Activated CD8-positive, alpha-beta T cell treated with anti-CD3 and anti-CD28 coated beads for 36 hours (primary cell): Measurements from ENCODE around the gene LAMB1. TPM values are rescaled to one million over a fixed set of nuclear protein-coding genes. Genes with fewer than 3 reads are reported as not detected.

Source experiments
- ATAC-seq: fragments of 200-7000 bp; cut with Tn5 transposase; one replicate; pipeline ENCODE4 v1.10.0; 2021; ENCODE audit warnings: mild to moderate bottlenecking, moderate library complexity
- CTCF ChIA-PET: fragments of 350-600 bp; sonication (Branson Sonifier 250); formaldehyde crosslinking; loops from one replicate; lab custom pipeline; 2021; ENCODE audit warnings: antibody characterized with exemption; lab: Charles Lee
- POLR2A ChIA-PET: fragments of 350-600 bp; sonication (Branson Sonifier 250); formaldehyde crosslinking; loops from one replicate; lab custom pipeline; 2021; ENCODE audit warnings: antibody characterized with exemption; lab: Charles Lee
- DNase-seq: peaks from one replicate; pipeline ENCODE4 v3.0.0-alpha.2; 2020
- H3K27ac Mint-ChIP-seq: one replicate; pipeline ENCODE4 v1.8.0; 2021; ENCODE audit warnings: mild to moderate bottlenecking, mixed read lengths
- H3K27me3 Mint-ChIP-seq: one replicate; pipeline ENCODE4 v1.8.0; 2021; ENCODE audit warnings: mixed read lengths
- H3K36me3 Mint-ChIP-seq: one replicate; pipeline ENCODE4 v1.8.0; 2021; ENCODE audit warnings: low read depth, mixed read lengths
- H3K4me1 Mint-ChIP-seq: one replicate; pipeline ENCODE4 v1.8.0; 2021; ENCODE audit warnings: low read depth, mixed read lengths
- H3K4me3 Mint-ChIP-seq: one replicate; pipeline ENCODE4 v1.8.0; 2021; ENCODE audit warnings: mild to moderate bottlenecking, moderate library complexity, mixed read lengths
- H3K9me3 Mint-ChIP-seq: one replicate; pipeline ENCODE4 v1.8.0; 2021; ENCODE audit warnings: mixed read lengths
- intact Hi-C: fragments of 100-400 bp; cut with micrococcal nuclease; formaldehyde crosslinking; loops from one replicate; pipeline ENCODE4 v1.10.0; 2022
- total RNA-seq, 2 experiments: library from RNA; stranded (reverse); gene quantifications; one replicate each; pipeline ENCODE4 v1.2.3, GENCODE V29; 2021
- TF ChIP-seq, protein P1 (sequence below): fragments of 200-600 bp; IDR thresholded peaks from one replicate; pipeline ENCODE4 v1.8.0; 2022; ENCODE audit warnings: antibody characterized with exemption, mild to moderate bottlenecking

The LAMB1 gene
- total RNA-seq, 2 experiments from 2014 or later = 0.20 to 0.36 TPM

DNA sequence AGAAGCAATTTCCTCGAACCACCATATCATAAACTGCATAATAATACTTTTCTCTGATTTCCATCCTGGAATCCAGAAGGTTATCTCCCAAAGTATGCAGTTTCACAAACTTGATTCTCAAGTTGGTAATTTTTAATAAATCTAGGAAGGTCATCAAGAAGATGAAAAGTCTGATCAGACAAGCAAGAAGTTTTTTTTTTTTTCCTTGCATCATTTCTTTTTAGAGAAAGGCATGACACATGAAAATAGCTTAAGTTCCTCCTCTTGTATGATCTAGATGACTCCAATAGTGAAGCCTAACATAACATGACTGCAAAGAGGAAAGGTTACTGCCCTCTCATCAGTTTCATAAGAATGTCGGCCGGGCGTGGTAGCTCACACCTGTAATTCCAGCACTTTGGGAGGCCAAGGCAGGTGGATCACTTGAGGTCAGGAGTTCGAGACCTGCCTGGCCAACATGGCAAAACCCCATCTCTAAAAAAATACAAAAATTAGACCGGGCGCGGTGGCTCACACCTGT, 22.2 kb downstream of the LAMB1 start:
- no peaks in the 10 kb centered on the region for H3K4me1 Mint-ChIP-seq
- H3K36me3 Mint-ChIP-seq = no peaks in the 10 kb centered on the region
- H3K9me3 Mint-ChIP-seq = no peaks in the 10 kb centered on the region
- H3K27ac Mint-ChIP-seq = no peak overlapping the region
- ATAC-seq = no peak
- intact Hi-C loops = no loop called here
- ChIA-PET POLR2A (no interaction called here), CTCF (no interaction called here)
- no peak for DNase-seq
- no peak overlapping the region for H3K4me3 Mint-ChIP-seq
- no peaks in the 10 kb centered on the region for H3K27me3 Mint-ChIP-seq
- TF ChIP-seq, protein P1, sequence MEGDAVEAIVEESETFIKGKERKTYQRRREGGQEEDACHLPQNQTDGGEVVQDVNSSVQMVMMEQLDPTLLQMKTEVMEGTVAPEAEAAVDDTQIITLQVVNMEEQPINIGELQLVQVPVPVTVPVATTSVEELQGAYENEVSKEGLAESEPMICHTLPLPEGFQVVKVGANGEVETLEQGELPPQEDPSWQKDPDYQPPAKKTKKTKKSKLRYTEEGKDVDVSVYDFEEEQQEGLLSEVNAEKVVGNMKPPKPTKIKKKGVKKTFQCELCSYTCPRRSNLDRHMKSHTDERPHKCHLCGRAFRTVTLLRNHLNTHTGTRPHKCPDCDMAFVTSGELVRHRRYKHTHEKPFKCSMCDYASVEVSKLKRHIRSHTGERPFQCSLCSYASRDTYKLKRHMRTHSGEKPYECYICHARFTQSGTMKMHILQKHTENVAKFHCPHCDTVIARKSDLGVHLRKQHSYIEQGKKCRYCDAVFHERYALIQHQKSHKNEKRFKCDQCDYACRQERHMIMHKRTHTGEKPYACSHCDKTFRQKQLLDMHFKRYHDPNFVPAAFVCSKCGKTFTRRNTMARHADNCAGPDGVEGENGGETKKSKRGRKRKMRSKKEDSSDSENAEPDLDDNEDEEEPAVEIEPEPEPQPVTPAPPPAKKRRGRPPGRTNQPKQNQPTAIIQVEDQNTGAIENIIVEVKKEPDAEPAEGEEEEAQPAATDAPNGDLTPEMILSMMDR = no peak

DNA sequence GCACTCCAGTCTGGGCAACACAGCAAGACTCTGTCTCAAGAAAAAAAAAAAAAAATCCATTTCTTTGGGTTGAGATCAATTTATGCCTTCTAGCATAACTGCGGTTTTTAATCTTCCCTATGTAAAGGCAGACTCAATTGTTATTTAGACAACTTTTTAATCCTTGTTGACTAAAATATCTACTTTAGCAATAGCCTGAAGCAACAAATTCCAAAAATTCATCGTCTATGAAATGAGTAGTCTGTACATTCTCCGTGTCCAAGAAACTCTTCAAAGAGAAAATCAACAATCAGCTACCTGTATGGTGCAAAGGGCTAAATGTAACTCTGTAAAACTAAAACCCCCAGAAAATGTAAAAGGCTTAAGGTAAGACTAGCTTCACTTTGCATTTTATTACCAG, 22.8 kb downstream of the LAMB1 start:
- Mint-ChIP-seq H3K4me3 (no peak overlapping the region), H3K36me3 (no peaks in the 10 kb centered on the region), H3K4me1 (no peaks in the 10 kb centered on the region), H3K9me3 (no peaks in the 10 kb centered on the region), H3K27ac (no peak overlapping the region), H3K27me3 (no peaks in the 10 kb centered on the region)
- intact Hi-C loops = no loop called here
- no peak for ATAC-seq
- ChIA-PET POLR2A (no interaction called here), CTCF (interaction anchor here (1.1 kb wide), 1 partner anchor 14 kb away, joined by 3 read pairs; no protein-coding TSS in a partner anchor)
- no peak for DNase-seq
- TF ChIP-seq, protein P1 = no peak

DNA sequence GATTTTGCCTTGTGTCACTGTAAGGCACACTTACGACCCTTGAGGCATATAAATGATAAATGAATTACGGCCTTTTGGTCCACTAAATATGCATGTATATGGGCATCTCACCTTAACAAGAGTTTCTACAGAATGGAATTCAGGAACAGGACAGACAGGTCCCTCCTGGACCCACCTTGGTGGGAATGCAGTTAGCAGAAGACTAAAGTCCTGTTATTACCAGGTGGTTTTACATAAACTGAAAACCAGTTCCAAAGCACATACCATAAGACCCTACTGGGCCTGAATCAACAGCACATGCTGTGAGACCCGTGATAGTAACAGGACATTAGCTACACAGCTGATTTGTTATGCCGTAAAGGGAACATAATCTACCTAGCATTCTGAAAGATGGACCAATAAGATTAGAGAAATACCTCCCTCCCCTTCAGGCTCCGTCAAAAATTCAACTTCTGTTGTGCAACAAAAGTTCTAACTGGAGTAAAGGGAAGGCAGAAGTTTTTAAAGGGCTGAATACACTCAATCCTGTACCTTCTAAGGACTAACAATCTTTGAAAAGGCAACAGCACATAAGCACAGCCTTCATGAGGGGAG, 24.0 kb downstream of the LAMB1 start:
- Mint-ChIP-seq H3K9me3 (no peaks in the 10 kb centered on the region), H3K27ac (no peak overlapping the region), H3K36me3 (no peaks in the 10 kb centered on the region), H3K4me1 (no peaks in the 10 kb centered on the region), H3K4me3 (no peak overlapping the region), H3K27me3 (no peaks in the 10 kb centered on the region)
- TF ChIP-seq, protein P1 = no peak
- ATAC-seq = no peak
- CTCF ChIA-PET = no interaction called here
- POLR2A ChIA-PET = no interaction called here
- intact Hi-C loops = no loop called here
- DNase-seq = no peak

DNA sequence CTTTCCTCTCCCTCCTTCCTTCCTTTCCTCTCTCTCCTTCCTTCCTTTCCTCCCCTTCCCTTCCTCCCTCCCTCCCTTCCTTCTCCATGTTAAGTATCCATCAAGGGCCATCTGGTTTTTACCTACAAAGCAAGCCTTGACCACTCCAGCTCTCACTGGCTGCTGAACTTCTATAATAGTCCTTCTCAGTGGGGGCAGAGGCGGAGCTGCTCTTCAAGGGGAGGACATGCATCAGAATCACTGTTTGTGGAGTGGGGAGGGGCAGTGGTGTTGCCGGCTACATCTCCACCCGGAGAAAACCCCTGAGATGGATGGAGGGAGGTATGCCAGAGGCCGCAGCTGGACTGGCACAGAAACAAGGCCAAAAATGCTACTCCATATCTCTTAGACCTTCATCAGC, 25.9 kb downstream of the LAMB1 start:
- DNase-seq (no peak), ATAC-seq (no peak)
- TF ChIP-seq, protein P1 = no peak
- ChIA-PET POLR2A (interaction anchor here (0.6 kb wide), 1 partner anchor 158 kb away, joined by 3 read pairs; no protein-coding TSS in a partner anchor), CTCF (no interaction called here)
- intact Hi-C loops = no loop called here
- no peaks in the 10 kb centered on the region for H3K4me1 Mint-ChIP-seq
- no peaks in the 10 kb centered on the region for H3K9me3 Mint-ChIP-seq
- peaks cover 1% of the 10 kb centered on the region for H3K27me3 Mint-ChIP-seq
- no peak overlapping the region for H3K4me3 Mint-ChIP-seq
- no peak overlapping the region for H3K27ac Mint-ChIP-seq
- H3K36me3 Mint-ChIP-seq = no peaks in the 10 kb centered on the region

DNA sequence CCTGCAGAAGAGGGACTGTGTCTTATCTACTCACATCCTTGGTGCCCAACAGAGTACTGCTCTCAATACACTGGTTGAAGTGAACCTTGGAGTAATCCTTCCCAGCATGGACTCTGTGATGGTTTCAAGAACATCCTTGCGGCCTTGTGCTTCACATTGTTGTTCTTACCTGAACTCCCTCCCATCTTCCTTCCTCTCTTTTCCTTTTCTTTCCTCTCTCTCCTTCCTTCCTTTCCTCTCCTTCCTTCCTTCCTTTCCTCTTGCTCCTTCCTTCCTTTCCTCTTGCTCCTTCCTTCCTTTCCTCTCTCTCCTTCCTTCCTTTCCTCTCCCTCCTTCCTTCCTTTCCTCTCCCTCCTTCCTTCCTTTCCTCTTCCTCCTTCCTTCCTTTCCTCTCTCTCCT, 26.3 kb downstream of the LAMB1 start:
- Mint-ChIP-seq H3K36me3 (no peaks in the 10 kb centered on the region), H3K9me3 (no peaks in the 10 kb centered on the region), H3K27ac (no peak overlapping the region), H3K4me1 (no peaks in the 10 kb centered on the region), H3K27me3 (peaks cover 1% of the 10 kb centered on the region), H3K4me3 (no peak overlapping the region)
- TF ChIP-seq, protein P1 = no peak
- CTCF ChIA-PET = no interaction called here
- DNase-seq (no peak), ATAC-seq (no peak)
- POLR2A ChIA-PET = interaction anchor here (0.6 kb wide), 1 partner anchor 159 kb away, joined by 3 read pairs; no protein-coding TSS in a partner anchor
- intact Hi-C loops = no loop called here
